ENCODE data around the gene VWDE.

Gene VWDE

DNA sequence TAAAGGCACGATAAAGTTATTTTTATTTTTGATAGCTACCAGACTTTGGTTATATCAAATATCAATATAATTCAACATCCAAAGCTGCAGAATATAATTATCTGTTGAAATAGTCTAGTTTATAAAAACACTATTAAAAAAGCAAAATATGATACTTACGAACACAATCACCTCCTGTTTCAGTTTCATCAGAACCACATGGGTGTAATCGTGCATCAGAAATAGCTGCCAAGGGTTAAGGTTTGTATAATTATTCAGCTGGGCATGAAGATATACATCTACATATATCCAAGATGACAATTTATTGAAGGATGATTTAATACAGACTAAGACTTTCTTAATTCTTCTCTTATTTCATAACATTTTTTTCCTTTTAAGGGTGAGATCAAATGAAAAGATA lies 20.3 kb downstream of the VWDE start:
- H3K27me3 ChIP-seq (ENCODE audit: low read depth, low read length) = no peaks in the 10 kb centered on the region
- H3K4me2 ChIP-seq (ENCODE audit: low read length) = no peak overlapping the region
- H3K36me3 ChIP-seq (replicated peaks; ENCODE audit: low read depth, low read length) = no peaks in the 10 kb centered on the region
- H3K79me2 ChIP-seq (ENCODE audit: low read length) = no peaks in the 10 kb centered on the region
- H3K27ac ChIP-seq (ENCODE audit: low read length) = no peak overlapping the region
- H3K9ac ChIP-seq (ENCODE audit: low read length) = no peak overlapping the region
- H3K4me3 ChIP-seq (ENCODE audit: low read length) = no peak overlapping the region
- TF ChIP-seq, protein P1, sequence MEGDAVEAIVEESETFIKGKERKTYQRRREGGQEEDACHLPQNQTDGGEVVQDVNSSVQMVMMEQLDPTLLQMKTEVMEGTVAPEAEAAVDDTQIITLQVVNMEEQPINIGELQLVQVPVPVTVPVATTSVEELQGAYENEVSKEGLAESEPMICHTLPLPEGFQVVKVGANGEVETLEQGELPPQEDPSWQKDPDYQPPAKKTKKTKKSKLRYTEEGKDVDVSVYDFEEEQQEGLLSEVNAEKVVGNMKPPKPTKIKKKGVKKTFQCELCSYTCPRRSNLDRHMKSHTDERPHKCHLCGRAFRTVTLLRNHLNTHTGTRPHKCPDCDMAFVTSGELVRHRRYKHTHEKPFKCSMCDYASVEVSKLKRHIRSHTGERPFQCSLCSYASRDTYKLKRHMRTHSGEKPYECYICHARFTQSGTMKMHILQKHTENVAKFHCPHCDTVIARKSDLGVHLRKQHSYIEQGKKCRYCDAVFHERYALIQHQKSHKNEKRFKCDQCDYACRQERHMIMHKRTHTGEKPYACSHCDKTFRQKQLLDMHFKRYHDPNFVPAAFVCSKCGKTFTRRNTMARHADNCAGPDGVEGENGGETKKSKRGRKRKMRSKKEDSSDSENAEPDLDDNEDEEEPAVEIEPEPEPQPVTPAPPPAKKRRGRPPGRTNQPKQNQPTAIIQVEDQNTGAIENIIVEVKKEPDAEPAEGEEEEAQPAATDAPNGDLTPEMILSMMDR (IDR thresholded peaks at IDR 0.05; ENCODE audit: low read depth, low read length) = no peak
- TF ChIP-seq EZH2phosphoT487 (IDR thresholded peaks at IDR 0.05; ENCODE audit: low read depth) = no peak
- H2AFZ ChIP-seq (ENCODE audit: low read depth, low read length) = no peak overlapping the region
- no peaks in the 10 kb centered on the region for H3K9me3 ChIP-seq (ENCODE audit: insufficient read depth, low read length)
- no peaks in the 10 kb centered on the region for H4K20me1 ChIP-seq (ENCODE audit: insufficient read depth, low read length)
- H3K4me1 ChIP-seq (ENCODE audit: low read length) = no peaks in the 10 kb centered on the region

GRCh38 chr7:12378389-12378788 lies 25.3 kb downstream of the VWDE start:
- no peak overlapping the region for H3K9ac ChIP-seq (ENCODE audit: low read length)
- H3K36me3 ChIP-seq (replicated peaks; ENCODE audit: low read depth, low read length) = no peaks in the 10 kb centered on the region
- no peak overlapping the region for H3K4me3 ChIP-seq (ENCODE audit: low read length)
- H3K27ac ChIP-seq (ENCODE audit: low read length) = no peak overlapping the region
- H3K4me1 ChIP-seq (ENCODE audit: low read length) = no peaks in the 10 kb centered on the region
- H3K27me3 ChIP-seq (ENCODE audit: low read depth, low read length) = no peaks in the 10 kb centered on the region
- no peaks in the 10 kb centered on the region for H3K9me3 ChIP-seq (ENCODE audit: insufficient read depth, low read length)
- no peaks in the 10 kb centered on the region for H3K79me2 ChIP-seq (ENCODE audit: low read length)
- H4K20me1 ChIP-seq (ENCODE audit: insufficient read depth, low read length) = no peaks in the 10 kb centered on the region
- TF ChIP-seq, protein P1 (IDR thresholded peaks at IDR 0.05; ENCODE audit: low read depth, low read length) = no peak
- no peak for TF ChIP-seq EZH2phosphoT487 (IDR thresholded peaks at IDR 0.05; ENCODE audit: low read depth)
- no peak overlapping the region for H3K4me2 ChIP-seq (ENCODE audit: low read length)
- H2AFZ ChIP-seq (ENCODE audit: low read depth, low read length) = no peak overlapping the region

GRCh38 chr7:12377406-12377805 lies 26.3 kb downstream of the VWDE start:
- H3K9ac ChIP-seq (ENCODE audit: low read length) = no peak overlapping the region
- no peaks in the 10 kb centered on the region for H3K4me1 ChIP-seq (ENCODE audit: low read length)
- H4K20me1 ChIP-seq (ENCODE audit: insufficient read depth, low read length) = no peaks in the 10 kb centered on the region
- H3K79me2 ChIP-seq (ENCODE audit: low read length) = no peaks in the 10 kb centered on the region
- H2AFZ ChIP-seq (ENCODE audit: low read depth, low read length) = no peak overlapping the region
- H3K4me3 ChIP-seq (ENCODE audit: low read length) = no peak overlapping the region
- no peak overlapping the region for H3K4me2 ChIP-seq (ENCODE audit: low read length)
- no peaks in the 10 kb centered on the region for H3K36me3 ChIP-seq (replicated peaks; ENCODE audit: low read depth, low read length)
- H3K27me3 ChIP-seq (ENCODE audit: low read depth, low read length) = no peaks in the 10 kb centered on the region
- no peak overlapping the region for H3K27ac ChIP-seq (ENCODE audit: low read length)
- H3K9me3 ChIP-seq (ENCODE audit: insufficient read depth, low read length) = no peaks in the 10 kb centered on the region
- TF ChIP-seq, protein P1 (IDR thresholded peaks at IDR 0.05; ENCODE audit: low read depth, low read length) = no peak
- TF ChIP-seq EZH2phosphoT487 (IDR thresholded peaks at IDR 0.05; ENCODE audit: low read depth) = no peak

DNA sequence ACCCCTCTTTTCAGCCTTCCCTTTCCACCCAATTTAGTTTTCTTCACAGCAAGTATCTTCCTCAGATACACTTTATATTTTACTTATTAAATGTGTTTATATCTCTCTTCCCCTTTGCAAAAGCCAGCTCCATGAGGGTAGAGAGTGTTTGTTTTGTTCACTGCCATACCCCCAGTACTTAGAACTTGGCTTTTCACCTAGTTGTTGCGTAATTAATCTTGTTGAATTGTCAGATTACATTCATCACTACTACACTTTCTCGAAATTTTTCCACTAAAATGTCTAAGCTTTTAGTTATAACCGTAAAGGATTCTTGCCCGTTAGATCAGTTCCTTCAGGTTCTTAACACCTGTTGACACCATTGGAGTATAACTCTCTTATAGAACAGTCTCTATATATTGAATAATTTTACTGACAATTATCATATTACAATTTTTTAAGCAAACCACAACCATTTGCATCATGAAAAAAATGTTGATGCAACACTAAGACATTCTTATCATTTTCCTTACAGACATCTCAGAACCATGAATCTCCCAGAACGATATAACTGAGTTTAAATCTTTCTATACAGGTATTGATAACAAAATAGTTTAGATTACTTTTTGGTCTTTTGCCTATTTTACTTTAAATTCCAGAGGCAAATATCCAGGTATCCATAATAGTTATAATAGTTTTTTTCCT lies 29.9 kb downstream of the VWDE start:
- no peak overlapping the region for H3K9ac ChIP-seq (ENCODE audit: low read length)
- no peaks in the 10 kb centered on the region for H4K20me1 ChIP-seq (ENCODE audit: insufficient read depth, low read length)
- no peaks in the 10 kb centered on the region for H3K27me3 ChIP-seq (ENCODE audit: low read depth, low read length)
- no peaks in the 10 kb centered on the region for H3K36me3 ChIP-seq (replicated peaks; ENCODE audit: low read depth, low read length)
- no peaks in the 10 kb centered on the region for H3K79me2 ChIP-seq (ENCODE audit: low read length)
- no peak overlapping the region for H3K27ac ChIP-seq (ENCODE audit: low read length)
- no peak overlapping the region for H2AFZ ChIP-seq (ENCODE audit: low read depth, low read length)
- H3K4me3 ChIP-seq (ENCODE audit: low read length) = no peak overlapping the region
- H3K9me3 ChIP-seq (ENCODE audit: insufficient read depth, low read length) = no peaks in the 10 kb centered on the region
- no peaks in the 10 kb centered on the region for H3K4me1 ChIP-seq (ENCODE audit: low read length)
- no peak overlapping the region for H3K4me2 ChIP-seq (ENCODE audit: low read length)
- no peak for TF ChIP-seq EZH2phosphoT487 (IDR thresholded peaks at IDR 0.05; ENCODE audit: low read depth)
- TF ChIP-seq, protein P1 (IDR thresholded peaks at IDR 0.05; ENCODE audit: low read depth, low read length) = no peak

All from OCI-LY3 (cell line).